ENCODE results near the gene BRPF3. TPM values are rescaled to one million over a fixed set of nuclear protein-coding genes. Genes with fewer than 3 reads are reported as not detected.
"Not testable (repeated sequence)": the region's sequence is repeated elsewhere in the genome, so short reads cannot be mapped to it uniquely, and the experiment has no call there.

The BRPF3 gene
- polyA plus RNA-seq, 4 donors: 45.1 to 55.7 (median 52.9) TPM

- no peak for DNase-seq (ENCODE audit: low read depth in 4 of 4, low spot score in 3 of 4)
These were observed 3.8 kb downstream of the BRPF3 start for GRCh38 chr6:36200154-36200891.

DNA sequence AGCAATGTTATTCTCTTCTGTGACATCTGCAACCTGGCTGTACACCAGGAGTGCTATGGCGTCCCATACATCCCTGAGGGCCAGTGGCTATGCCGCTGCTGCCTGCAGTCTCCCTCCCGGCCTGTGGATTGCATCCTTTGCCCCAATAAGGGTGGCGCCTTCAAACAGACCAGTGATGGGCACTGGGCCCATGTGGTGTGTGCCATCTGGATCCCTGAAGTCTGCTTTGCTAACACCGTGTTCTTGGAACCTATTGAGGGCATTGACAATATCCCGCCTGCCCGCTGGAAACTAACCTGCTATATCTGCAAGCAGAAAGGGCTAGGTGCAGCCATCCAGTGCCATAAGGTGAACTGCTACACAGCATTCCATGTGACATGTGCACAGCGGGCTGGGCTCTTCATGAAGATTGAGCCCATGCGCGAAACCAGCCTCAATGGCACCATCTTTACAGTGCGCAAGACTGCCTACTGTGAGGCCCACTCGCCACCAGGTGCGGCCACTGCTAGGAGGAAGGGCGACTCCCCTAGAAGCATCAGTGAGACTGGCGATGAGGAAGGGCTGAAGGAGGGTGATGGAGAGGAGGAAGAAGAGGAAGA, 4.6 kb downstream of the BRPF3 start:
- no peak for DNase-seq (ENCODE audit: low read depth in 4 of 4, low spot score in 3 of 4)

DNA sequence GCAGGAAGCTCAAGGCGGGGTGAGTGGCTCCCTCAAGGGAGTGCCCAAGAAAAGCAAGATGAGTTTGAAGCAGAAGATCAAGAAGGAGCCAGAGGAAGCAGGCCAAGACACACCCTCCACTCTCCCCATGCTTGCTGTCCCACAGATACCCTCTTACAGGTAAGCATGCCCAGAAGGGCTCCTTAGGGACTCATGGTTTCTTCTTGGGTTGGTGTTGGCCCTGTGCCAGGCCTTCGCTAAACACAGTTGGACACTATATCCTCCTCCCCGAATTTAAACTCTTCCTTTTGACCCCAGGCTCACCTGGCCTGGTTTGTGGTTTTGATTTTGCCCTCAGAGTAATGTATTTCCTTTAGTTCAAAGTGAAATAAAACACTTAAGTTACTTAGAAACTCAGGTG, 5.1 kb downstream of the BRPF3 start:
- no peak for DNase-seq (ENCODE audit: low read depth in 4 of 4, low spot score in 3 of 4)

GRCh38 chr6:36202101-36202500, 5.6 kb downstream of the BRPF3 start:
- DNase-seq (ENCODE audit: low read depth in 4 of 4, low spot score in 3 of 4): no peak

- no peak for DNase-seq (ENCODE audit: low read depth in 4 of 4, low spot score in 3 of 4)
These were observed 7.7 kb downstream of the BRPF3 start for GRCh38 chr6:36204068-36204753.

- DNase-seq (ENCODE audit: low read depth in 4 of 4, low spot score in 3 of 4): no peak
These were observed 10.6 kb downstream of the BRPF3 start for GRCh38 chr6:36207155-36207554.

DNA sequence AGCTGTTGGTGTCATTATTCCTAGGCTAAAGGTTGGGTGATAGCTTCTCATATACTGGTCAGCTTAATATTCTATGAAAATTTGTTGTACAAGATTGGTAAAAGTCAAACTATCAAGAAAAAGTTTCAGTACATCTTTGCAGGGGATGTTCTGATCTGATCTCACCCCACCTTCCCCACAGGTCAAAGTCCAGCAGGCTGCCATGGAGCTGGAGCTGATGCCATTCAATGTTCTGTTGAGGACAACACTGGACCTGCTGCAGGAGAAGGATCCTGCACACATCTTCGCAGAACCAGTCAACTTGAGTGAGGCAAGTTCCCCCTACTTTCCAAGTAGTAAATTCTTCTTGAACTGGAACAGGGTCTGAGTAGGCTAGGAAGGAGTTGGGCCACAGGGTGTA, 13.1 kb downstream of the BRPF3 start:
- DNase-seq (ENCODE audit: low read depth in 4 of 4, low spot score in 3 of 4): no peak

- no peak for DNase-seq (ENCODE audit: low read depth in 4 of 4, low spot score in 3 of 4)
These were observed 13.6 kb downstream of the BRPF3 start for GRCh38 chr6:36210182-36210581.

GRCh38 chr6:36210886-36211595, 14.5 kb downstream of the BRPF3 start:
- DNase-seq (ENCODE audit: low read depth in 4 of 4, low spot score in 3 of 4): no peak

DNA sequence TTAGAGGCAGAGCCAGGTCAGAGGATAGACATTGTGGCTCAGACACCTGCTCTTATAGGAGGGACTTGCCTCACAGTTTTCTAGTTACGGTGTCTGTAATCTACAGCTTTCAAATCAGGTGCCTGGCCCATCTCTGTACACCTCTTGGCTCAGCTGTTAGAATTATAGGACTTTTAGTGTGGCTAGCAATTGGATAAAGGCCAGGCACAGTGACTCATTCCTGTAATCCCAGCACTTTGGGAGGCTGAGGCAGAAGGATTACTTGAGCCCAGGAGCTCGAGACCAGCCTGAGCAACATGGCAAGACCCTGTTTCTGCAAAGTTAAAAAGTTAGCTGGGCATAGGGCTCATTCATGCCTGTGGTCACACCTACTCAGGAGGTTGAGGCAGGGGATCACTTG, 20.0 kb downstream of the BRPF3 start:
- no peak for DNase-seq (ENCODE audit: low read depth in 4 of 4, low spot score in 3 of 4)

GRCh38 chr6:36217188-36217587, 20.6 kb downstream of the BRPF3 start:
- no peak for DNase-seq (ENCODE audit: low read depth in 4 of 4, low spot score in 3 of 4)

DNA sequence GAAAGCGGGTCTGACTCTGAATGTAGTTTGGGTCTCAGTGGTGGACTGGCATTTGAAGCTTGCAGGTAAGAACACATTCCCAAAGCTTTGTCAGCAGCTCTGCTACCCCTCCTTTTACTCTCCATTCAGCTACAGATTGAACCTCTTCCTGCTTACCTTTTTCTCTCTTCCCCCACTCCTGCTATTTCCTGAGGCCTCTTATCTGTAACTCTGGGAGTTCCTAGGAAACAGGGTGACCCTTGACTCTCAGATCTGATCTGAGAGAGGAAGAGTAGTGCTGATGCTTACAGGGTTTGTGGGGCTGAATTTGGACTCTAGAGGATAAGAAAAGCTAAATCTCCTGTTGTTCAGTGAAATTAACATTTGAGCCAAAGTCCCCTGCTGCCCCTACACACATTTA, 21.4 kb downstream of the BRPF3 start:
- no peak for DNase-seq (ENCODE audit: low read depth in 4 of 4, low spot score in 3 of 4)

GRCh38 chr6:36218516-36218915, 22.0 kb downstream of the BRPF3 start:
- DNase-seq (ENCODE audit: low read depth in 4 of 4, low spot score in 3 of 4): not testable (repeated sequence)

DNA sequence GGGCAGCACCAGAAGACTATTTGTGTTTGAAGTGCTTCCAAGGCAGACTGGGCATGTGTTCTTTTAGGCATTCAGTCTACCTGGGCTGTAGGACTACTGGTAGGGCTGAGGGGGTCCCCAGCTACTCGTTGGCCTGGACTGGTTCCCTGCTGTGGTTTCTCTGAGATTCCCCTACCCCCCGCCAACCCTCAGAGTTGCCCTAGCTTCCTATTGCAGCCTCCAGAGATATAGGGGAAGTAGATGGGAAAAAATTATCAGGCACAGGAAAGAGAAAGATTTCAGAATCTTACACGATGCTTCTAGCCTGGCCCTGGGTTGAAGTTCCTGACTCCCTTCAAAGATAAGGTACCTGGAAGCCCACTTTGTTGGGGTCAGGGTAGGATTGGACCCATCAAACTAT, 22.5 kb downstream of the BRPF3 start:
- DNase-seq (ENCODE audit: low read depth in 4 of 4, low spot score in 3 of 4): no peak

- no peak for DNase-seq (ENCODE audit: low read depth in 4 of 4, low spot score in 3 of 4)
These were observed 23.7 kb downstream of the BRPF3 start for GRCh38 chr6:36220226-36220625.

- DNase-seq (ENCODE audit: low read depth in 4 of 4, low spot score in 3 of 4): no peak
These were observed 25.1 kb downstream of the BRPF3 start for GRCh38 chr6:36221674-36222073.

GRCh38 chr6:36222924-36223323, 26.4 kb downstream of the BRPF3 start:
- DNase-seq (ENCODE audit: low read depth in 4 of 4, low spot score in 3 of 4): no peak

DNA sequence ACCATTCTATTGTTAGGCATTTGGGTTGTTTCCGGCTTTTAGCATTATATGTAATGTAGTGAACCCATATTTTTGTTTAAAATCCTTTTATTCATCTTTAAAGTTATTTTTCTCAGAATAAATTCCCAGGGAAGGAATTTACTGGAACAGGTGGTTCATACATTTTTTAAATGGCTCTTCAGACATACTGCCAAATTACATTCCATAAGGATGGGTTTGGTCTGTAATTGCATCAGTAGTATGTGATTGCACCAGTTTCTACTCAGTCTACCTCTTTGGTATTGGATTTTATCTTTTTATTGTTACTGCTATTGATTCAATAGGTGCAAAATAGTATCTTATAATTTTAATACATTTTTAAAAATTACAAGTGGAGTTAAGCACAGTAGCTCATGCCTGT, 27.2 kb downstream of the BRPF3 start:
- DNase-seq (ENCODE audit: low read depth in 4 of 4, low spot score in 3 of 4): no peak

DNA sequence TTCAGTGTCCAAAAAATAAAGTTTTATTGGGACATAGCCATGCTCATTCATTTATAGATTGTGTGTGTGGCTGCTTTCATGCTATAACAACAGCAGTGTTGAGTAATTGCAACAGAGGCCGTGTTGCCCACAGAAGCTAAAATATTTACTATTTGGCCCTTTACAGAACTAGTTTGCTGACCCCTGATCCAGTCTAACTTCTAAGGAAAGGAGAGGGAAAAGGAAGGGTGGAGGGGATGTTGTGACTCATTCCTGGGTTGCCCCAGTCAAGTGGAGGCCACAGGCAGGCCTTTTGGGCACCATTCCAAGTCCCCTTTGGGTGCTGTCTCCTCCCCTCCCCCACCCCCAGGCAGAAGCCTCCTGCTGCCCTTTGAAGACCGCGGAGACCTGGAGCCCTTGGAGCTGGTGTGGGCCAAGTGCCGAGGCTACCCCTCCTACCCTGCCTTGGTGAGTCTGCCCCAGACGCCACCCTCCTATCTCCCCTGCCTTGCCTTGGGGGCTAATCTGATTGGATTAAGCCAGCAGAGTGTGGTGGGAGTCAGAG, 28.4 kb downstream of the BRPF3 start:
- DNase-seq (ENCODE audit: low read depth in 4 of 4, low spot score in 3 of 4): no peak

- DNase-seq (ENCODE audit: low read depth in 4 of 4, low spot score in 3 of 4): no peak
These were observed 30.0 kb downstream of the BRPF3 start for GRCh38 chr6:36226438-36227047.

All from right renal pelvis (tissue), 4 donors.